HG03575 (cell line): Measurements from ENCODE around the gene ZDHHC11B.
"Not testable (repeated sequence)": the region's sequence is repeated elsewhere in the genome, so short reads cannot be mapped to it uniquely, and the experiment has no call there.

Experiments
- ATAC-seq: cut with Tn5 transposase; IDR thresholded peaks from one replicate; pipeline ENCODE4 v1.9.1; 2021; ENCODE audit not compliant: unreplicated experiment, insufficient number of reproducible peaks, low FRiP score; ENCODE audit errors: extremely low read depth

ZDHHC11B gene

GRCh38 chr5:787857-788233 is 3.3 kb upstream of the ZDHHC11B start:
- not testable (repeated sequence) for ATAC-seq

- ATAC-seq: not testable (repeated sequence)
Observed at GRCh38 chr5:787224-787856, 2.8 kb upstream of the ZDHHC11B start.

GRCh38 chr5:785181-785705 is 714 bp upstream of the ZDHHC11B start:
- not testable (repeated sequence) for ATAC-seq

GRCh38 chr5:783881-784427 is 575 bp downstream of the ZDHHC11B start:
- ATAC-seq: not testable (repeated sequence)

- ATAC-seq: not testable (repeated sequence)
Observed at GRCh38 chr5:783049-783802, 1.3 kb downstream of the ZDHHC11B start.

GRCh38 chr5:782356-782755 is 2.2 kb downstream of the ZDHHC11B start:
- ATAC-seq: not testable (repeated sequence)

- ATAC-seq: not testable (repeated sequence)
Observed at GRCh38 chr5:780571-780970, 4.0 kb downstream of the ZDHHC11B start.

- ATAC-seq: not testable (repeated sequence)
Observed at GRCh38 chr5:778967-779366, 5.6 kb downstream of the ZDHHC11B start.

- ATAC-seq: not testable (repeated sequence)
Observed at GRCh38 chr5:778421-778820, 6.1 kb downstream of the ZDHHC11B start.

GRCh38 chr5:777756-778161 is 6.8 kb downstream of the ZDHHC11B start:
- no peak for ATAC-seq

GRCh38 chr5:776862-777711 is 7.4 kb downstream of the ZDHHC11B start:
- ATAC-seq: no peak

- no peak for ATAC-seq
Observed at GRCh38 chr5:775961-776861, 8.3 kb downstream of the ZDHHC11B start.

GRCh38 chr5:775595-775960 is 9.0 kb downstream of the ZDHHC11B start:
- not testable (repeated sequence) for ATAC-seq

- not testable (repeated sequence) for ATAC-seq
Observed at GRCh38 chr5:774854-775505, 9.5 kb downstream of the ZDHHC11B start.

GRCh38 chr5:774304-774703 is 10.2 kb downstream of the ZDHHC11B start:
- ATAC-seq: not testable (repeated sequence)

- no peak for ATAC-seq
Observed at GRCh38 chr5:773517-774264, 10.8 kb downstream of the ZDHHC11B start.

GRCh38 chr5:772931-773330 is 11.6 kb downstream of the ZDHHC11B start:
- ATAC-seq: not testable (repeated sequence)
